Activated CD8-positive, alpha-beta T cell treated with anti-CD3 and anti-CD28 coated beads for 36 hours (primary cell): Measurements from ENCODE around the gene FAT1. TPM values are rescaled to one million over a fixed set of nuclear protein-coding genes. Genes with fewer than 3 reads are reported as not detected.

ENCODE experiments used
- ATAC-seq: fragments of 200-7000 bp; cut with Tn5 transposase; one replicate; pipeline ENCODE4 v1.10.0; 2021; ENCODE audit warnings: mild to moderate bottlenecking, moderate library complexity
- CTCF ChIA-PET: fragments of 350-600 bp; sonication (Branson Sonifier 250); formaldehyde crosslinking; loops from one replicate; lab custom pipeline; 2021; ENCODE audit warnings: antibody characterized with exemption; lab: Charles Lee
- POLR2A ChIA-PET: fragments of 350-600 bp; sonication (Branson Sonifier 250); formaldehyde crosslinking; loops from one replicate; lab custom pipeline; 2021; ENCODE audit warnings: antibody characterized with exemption; lab: Charles Lee
- DNase-seq: peaks from one replicate; pipeline ENCODE4 v3.0.0-alpha.2; 2020
- H3K27ac Mint-ChIP-seq: one replicate; pipeline ENCODE4 v1.8.0; 2021; ENCODE audit warnings: mild to moderate bottlenecking, mixed read lengths
- H3K27me3 Mint-ChIP-seq: one replicate; pipeline ENCODE4 v1.8.0; 2021; ENCODE audit warnings: mixed read lengths
- H3K36me3 Mint-ChIP-seq: one replicate; pipeline ENCODE4 v1.8.0; 2021; ENCODE audit warnings: low read depth, mixed read lengths
- H3K4me1 Mint-ChIP-seq: one replicate; pipeline ENCODE4 v1.8.0; 2021; ENCODE audit warnings: low read depth, mixed read lengths
- H3K4me3 Mint-ChIP-seq: one replicate; pipeline ENCODE4 v1.8.0; 2021; ENCODE audit warnings: mild to moderate bottlenecking, moderate library complexity, mixed read lengths
- H3K9me3 Mint-ChIP-seq: one replicate; pipeline ENCODE4 v1.8.0; 2021; ENCODE audit warnings: mixed read lengths
- CTCF ChIP-seq: fragments of 200-600 bp; IDR thresholded peaks from one replicate; pipeline ENCODE4 v1.8.0; 2022; ENCODE audit warnings: antibody characterized with exemption, mild to moderate bottlenecking
- intact Hi-C: fragments of 100-400 bp; cut with micrococcal nuclease; formaldehyde crosslinking; loops from one replicate; pipeline ENCODE4 v1.10.0; 2022
- total RNA-seq, 2 experiments: library from RNA; stranded (reverse); gene quantifications; one replicate each; pipeline ENCODE4 v1.2.3, GENCODE V29; 2021

The FAT1 gene
- total RNA-seq, 2 experiments from 2014 or later = not detected

- DNase-seq (no peak), ATAC-seq (no peak)
- H3K36me3 Mint-ChIP-seq = no peaks in the 10 kb centered on the region
- H3K27ac Mint-ChIP-seq = no peak overlapping the region
- intact Hi-C loops = no loop called here
- peaks cover 3% of the 10 kb centered on the region for H3K9me3 Mint-ChIP-seq
- ChIA-PET POLR2A (no interaction called here), CTCF (no interaction called here)
- H3K4me3 Mint-ChIP-seq = no peak overlapping the region
- TF ChIP-seq CTCF = no peak
- no peaks in the 10 kb centered on the region for H3K4me1 Mint-ChIP-seq
- H3K27me3 Mint-ChIP-seq = no peaks in the 10 kb centered on the region
Observed at GRCh38 chr4:186701788-186702187, 21.9 kb downstream of the FAT1 start.

GRCh38 chr4:186701273-186701672 is 22.4 kb downstream of the FAT1 start:
- no peak overlapping the region for H3K27ac Mint-ChIP-seq
- no peaks in the 10 kb centered on the region for H3K36me3 Mint-ChIP-seq
- DNase-seq (no peak), ATAC-seq (no peak)
- TF ChIP-seq CTCF = no peak
- intact Hi-C loops = no loop called here
- no peaks in the 10 kb centered on the region for H3K4me1 Mint-ChIP-seq
- peaks cover 3% of the 10 kb centered on the region for H3K9me3 Mint-ChIP-seq
- ChIA-PET POLR2A (no interaction called here), CTCF (no interaction called here)
- H3K4me3 Mint-ChIP-seq = no peak overlapping the region
- no peaks in the 10 kb centered on the region for H3K27me3 Mint-ChIP-seq

GRCh38 chr4:186700746-186701145 is 22.9 kb downstream of the FAT1 start:
- Mint-ChIP-seq H3K9me3 (peaks cover 3% of the 10 kb centered on the region), H3K27ac (no peak overlapping the region), H3K4me3 (no peak overlapping the region), H3K4me1 (no peaks in the 10 kb centered on the region), H3K27me3 (no peaks in the 10 kb centered on the region), H3K36me3 (no peaks in the 10 kb centered on the region)
- intact Hi-C loops = no loop called here
- ChIA-PET POLR2A (no interaction called here), CTCF (no interaction called here)
- TF ChIP-seq CTCF = no peak
- DNase-seq = no peak
- no peak for ATAC-seq

GRCh38 chr4:186699881-186700397 is 23.7 kb downstream of the FAT1 start:
- Mint-ChIP-seq H3K9me3 (peaks cover 3% of the 10 kb centered on the region), H3K4me1 (no peaks in the 10 kb centered on the region), H3K27ac (no peak overlapping the region), H3K4me3 (no peak overlapping the region), H3K27me3 (no peaks in the 10 kb centered on the region), H3K36me3 (no peaks in the 10 kb centered on the region)
- ChIA-PET CTCF (no interaction called here), POLR2A (no interaction called here)
- ATAC-seq (no peak), DNase-seq (no peak)
- intact Hi-C loops = no loop called here
- TF ChIP-seq CTCF = no peak

- H3K27me3 Mint-ChIP-seq = no peaks in the 10 kb centered on the region
- H3K36me3 Mint-ChIP-seq = no peaks in the 10 kb centered on the region
- intact Hi-C loops = no loop called here
- H3K4me3 Mint-ChIP-seq = no peak overlapping the region
- H3K9me3 Mint-ChIP-seq = peaks cover 3% of the 10 kb centered on the region
- DNase-seq (no peak), ATAC-seq (no peak)
- H3K27ac Mint-ChIP-seq = no peak overlapping the region
- CTCF ChIA-PET = no interaction called here
- TF ChIP-seq CTCF = no peak
- POLR2A ChIA-PET = no interaction called here
- H3K4me1 Mint-ChIP-seq = no peaks in the 10 kb centered on the region
Observed at GRCh38 chr4:186699298-186699697, 24.4 kb downstream of the FAT1 start.
